Vagina (tissue), 2 donors: ENCODE measurements around the gene UFD1. TPM values are rescaled to one million over a fixed set of nuclear protein-coding genes. Genes with fewer than 3 reads are reported as not detected.

ENCODE experiments used
- DNase-seq, 2 donors: peaks; one replicate each; pipeline ENCODE4 v3.0.0-alpha.2; 2017; ENCODE audit errors: extremely low spot score in 2 of 2
- H3K27ac ChIP-seq: fragments of 200-600 bp; sonication (generic); one replicate; pipeline ENCODE4 v1.5.1; 2019
- H3K27me3 ChIP-seq: fragments of 200-600 bp; sonication (generic); one replicate; pipeline ENCODE4 v1.5.1; 2019
- H3K36me3 ChIP-seq, 2 donors: fragments of 200-600 bp; sonication (generic); one replicate each; pipeline ENCODE4 v1.5.1; 2017 to 2019
- H3K4me1 ChIP-seq: fragments of 200-600 bp; sonication (generic); one replicate; pipeline ENCODE4 v1.5.1; 2019
- H3K4me3 ChIP-seq, 2 donors: fragments of 200-600 bp; sonication (generic); 1 replicate in 1 of 2; 2 replicates in 1 of 2; pipeline ENCODE4 v1.5.1; 2016 to 2019
- H3K9me3 ChIP-seq: fragments of 200-600 bp; sonication (generic); one replicate; pipeline ENCODE4 v1.5.1; 2019
- CTCF ChIP-seq, 3 experiments: fragments of 450-650 bp in 2 of 3; fragments of 200-600 bp in 1 of 3; sonication (generic) in 1 of 3; IDR thresholded peaks; one replicate each; pipeline ENCODE4 v1.5.1; 2017 to 2019; ENCODE audit warnings: antibody characterized with exemption in 3 of 3, mild to moderate bottlenecking in 2 of 3, moderate library complexity in 2 of 3
- POLR2A ChIP-seq, 2 donors: fragments of 450-650 bp; IDR thresholded peaks; one replicate each; pipeline ENCODE4 v1.6.1; 2017; ENCODE audit warnings: antibody characterized with exemption in 2 of 2, mild to moderate bottlenecking in 2 of 2, moderate library complexity in 2 of 2
- POLR2AphosphoS5 ChIP-seq, 2 donors: sonication (generic); formaldehyde crosslinking; IDR thresholded peaks; one replicate each; pipeline ENCODE4 v1.9.0; 2017; ENCODE audit warnings: antibody characterized with exemption in 2 of 2, mild to moderate bottlenecking in 2 of 2, low read depth in 1 of 2; ENCODE audit not compliant: insufficient read depth in 1 of 2
- intact Hi-C: fragments of 100-400 bp; cut with DNase I; formaldehyde crosslinking; loops from one replicate; pipeline ENCODE4 v1.15.1; 2023
- total RNA-seq: library from RNA; depleted of rRNA; stranded (reverse); fragments of >200 nt; gene quantifications from one replicate; pipeline ENCODE4 v1.2.3, GENCODE V29; 2016

The UFD1 gene
- total RNA-seq, 1 donor from 2014 or later: 66.8 TPM

DNA sequence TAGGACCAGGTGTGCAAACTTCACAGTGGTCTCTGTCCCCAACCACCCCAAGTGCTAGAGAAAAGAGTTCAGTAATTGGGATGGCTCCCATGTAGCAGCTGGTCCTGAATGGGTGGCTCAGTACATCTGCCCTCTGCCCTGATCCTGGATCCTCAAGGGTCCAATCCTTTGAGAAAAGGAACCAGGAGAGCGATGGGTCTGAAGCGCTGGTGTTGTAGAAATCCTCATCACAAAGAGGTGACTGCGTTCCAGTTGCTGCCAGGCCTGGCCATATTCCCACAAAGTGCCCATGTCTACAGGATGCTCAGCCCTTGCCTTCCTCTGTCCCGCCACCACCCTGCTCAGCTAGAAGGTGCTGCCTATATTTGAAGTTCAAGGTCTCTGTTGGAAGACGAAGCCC lies 25.3 kb downstream of the UFD1 start:
- no peaks in the 10 kb centered on the region for H3K9me3 ChIP-seq
- peaks cover 3% of the 10 kb centered on the region for H3K4me1 ChIP-seq
- H3K27me3 ChIP-seq: no peaks in the 10 kb centered on the region
- TF ChIP-seq POLR2A (IDR thresholded peaks at IDR 0.05): no peak
- no peak for TF ChIP-seq CTCF (IDR thresholded peaks at IDR 0.05)
- TF ChIP-seq POLR2AphosphoS5 (IDR thresholded peaks at IDR 0.05; ENCODE audit: insufficient read depth in 1 of 2, low read depth in 1 of 2): no peak
- peaks cover 0 to 72% of the 10 kb centered on the region in 2 donors for H3K36me3 ChIP-seq
- no peak for DNase-seq
- H3K4me3 ChIP-seq: no peak overlapping the region
- intact Hi-C loops: no loop called here
- H3K27ac ChIP-seq: no peak overlapping the region

- intact Hi-C loops: no loop called here
- no peak overlapping the region for H3K27ac ChIP-seq
- H3K9me3 ChIP-seq: no peaks in the 10 kb centered on the region
- TF ChIP-seq CTCF (IDR thresholded peaks at IDR 0.05) (no peak), POLR2AphosphoS5 (IDR thresholded peaks at IDR 0.05; ENCODE audit: insufficient read depth in 1 of 2, low read depth in 1 of 2) (no peak), POLR2A (IDR thresholded peaks at IDR 0.05) (no peak)
- no peak for DNase-seq
- peaks cover 0 to 58% of the 10 kb centered on the region in 2 donors for H3K36me3 ChIP-seq
- no peaks in the 10 kb centered on the region for H3K27me3 ChIP-seq
- no peak overlapping the region for H3K4me3 ChIP-seq
- peaks cover 15% of the 10 kb centered on the region for H3K4me1 ChIP-seq
Observed at GRCh38 chr22:19451570-19451969, 27.4 kb downstream of the UFD1 start.

- intact Hi-C loops: no loop called here
- H3K36me3 ChIP-seq: peaks cover 0 to 48% of the 10 kb centered on the region in 2 donors
- no peak for DNase-seq
Observed at GRCh38 chr22:19450363-19451175, 28.4 kb downstream of the UFD1 start.

GRCh38 chr22:19449422-19449767 lies 29.6 kb downstream of the UFD1 start:
- Histone ChIP-seq H3K4me3 (no peak overlapping the region), H3K36me3 (peaks cover 0 to 39% of the 10 kb centered on the region in 2 donors)
- intact Hi-C loops: no loop called here

More at GRCh38 chr22:19450363-19451175, 28.4 kb downstream of the UFD1 start:
- Histone ChIP-seq H3K27me3 (no peaks in the 10 kb centered on the region), H3K4me3 (no peak overlapping the region), H3K9me3 (no peaks in the 10 kb centered on the region), H3K4me1 (peaks cover 25% of the 10 kb centered on the region), H3K27ac (no peak overlapping the region)
- no peak for TF ChIP-seq POLR2AphosphoS5 (IDR thresholded peaks at IDR 0.05; ENCODE audit: insufficient read depth in 1 of 2, low read depth in 1 of 2)

DNA sequence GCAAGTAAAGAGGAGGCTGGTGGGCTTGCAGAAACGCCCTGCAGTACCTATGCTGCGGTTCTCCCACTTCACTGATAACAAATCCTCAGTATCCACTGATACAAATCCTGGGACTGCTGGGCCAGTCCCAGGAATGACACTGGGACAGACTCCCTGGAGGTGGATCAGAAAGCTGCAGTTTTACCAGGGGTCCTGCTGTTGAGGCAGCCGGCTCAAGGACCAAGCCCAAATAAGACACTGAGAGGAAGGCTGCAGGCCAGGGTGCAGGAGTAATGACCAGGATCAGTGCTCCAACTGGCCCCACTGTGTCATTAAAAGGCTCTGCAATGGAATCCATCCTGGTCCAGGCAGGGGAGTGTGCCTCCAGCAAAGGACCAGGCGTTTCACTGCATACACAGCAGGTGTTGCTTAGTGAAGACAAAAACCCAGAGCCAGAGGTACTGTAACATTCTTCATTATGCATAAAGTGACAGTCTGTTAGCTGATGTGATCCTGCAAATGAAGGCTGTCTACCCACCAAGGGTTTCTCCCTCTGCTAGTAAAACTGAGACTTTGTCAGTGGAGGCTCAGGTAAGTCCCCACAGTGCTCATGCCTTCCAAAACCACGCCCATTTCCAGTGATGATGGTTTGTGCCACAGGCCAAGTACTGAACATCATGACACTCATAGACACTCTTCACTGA lies 30.1 kb downstream of the UFD1 start:
- Histone ChIP-seq H3K27me3 (no peaks in the 10 kb centered on the region), H3K27ac (no peak overlapping the region), H3K4me1 (peaks cover 28% of the 10 kb centered on the region), H3K36me3 (peaks cover 0 to 39% of the 10 kb centered on the region in 2 donors), H3K9me3 (no peaks in the 10 kb centered on the region), H3K4me3 (peak overlapping the region in 1 of 2 donors; percentile 88)
- no peak for TF ChIP-seq POLR2A (IDR thresholded peaks at IDR 0.05)
- no peak for TF ChIP-seq CTCF (IDR thresholded peaks at IDR 0.05)
- TF ChIP-seq POLR2AphosphoS5 (IDR thresholded peaks at IDR 0.05; ENCODE audit: insufficient read depth in 1 of 2, low read depth in 1 of 2): no peak
- intact Hi-C loops: no loop called here
- no peak for DNase-seq

More at GRCh38 chr22:19449422-19449767, 29.6 kb downstream of the UFD1 start:
- no peak overlapping the region for H3K27ac ChIP-seq
- H3K27me3 ChIP-seq: no peaks in the 10 kb centered on the region
- H3K9me3 ChIP-seq: no peaks in the 10 kb centered on the region
- no peak for DNase-seq
- H3K4me1 ChIP-seq: peaks cover 28% of the 10 kb centered on the region
- TF ChIP-seq CTCF (IDR thresholded peaks at IDR 0.05) (no peak), POLR2A (IDR thresholded peaks at IDR 0.05) (no peak)
